ENCODE measurements around the gene MAL.

Gene MAL

GRCh38 chr2:95026471-95027368, 1.2 kb downstream of the MAL start:
- CTCF ChIA-PET, result no interaction called here
- POLR2A ChIA-PET, result interaction anchor here (0.7 kb wide), 1 partner anchor 173 kb away, joined by 3 read pairs; no protein-coding TSS in a partner anchor
- no peak for DNase-seq (ENCODE audit: extremely low spot score)
- TF ChIP-seq LEF1 (IDR thresholded peaks at IDR 0.05; ENCODE audit: borderline replicate concordance), result no peak
- no peak for TF ChIP-seq SUZ12 (IDR thresholded peaks at IDR 0.05)
- no peak for TF ChIP-seq FOXK2 (IDR thresholded peaks at IDR 0.05)
- TF ChIP-seq L3MBTL2 (conservative IDR thresholded peaks at IDR 0.05), result no peak
- no peak for TF ChIP-seq CTBP1 (IDR thresholded peaks at IDR 0.05; ENCODE audit: borderline replicate concordance)
- TF ChIP-seq ELF4 (IDR thresholded peaks at IDR 0.05), result no peak
- no peak for TF ChIP-seq HDGF (IDR thresholded peaks at IDR 0.05; ENCODE audit: borderline replicate concordance)
- TF ChIP-seq BHLHE40 (IDR thresholded peaks at IDR 0.05; ENCODE audit: borderline replicate concordance), result no peak
- TF ChIP-seq, protein P1, sequence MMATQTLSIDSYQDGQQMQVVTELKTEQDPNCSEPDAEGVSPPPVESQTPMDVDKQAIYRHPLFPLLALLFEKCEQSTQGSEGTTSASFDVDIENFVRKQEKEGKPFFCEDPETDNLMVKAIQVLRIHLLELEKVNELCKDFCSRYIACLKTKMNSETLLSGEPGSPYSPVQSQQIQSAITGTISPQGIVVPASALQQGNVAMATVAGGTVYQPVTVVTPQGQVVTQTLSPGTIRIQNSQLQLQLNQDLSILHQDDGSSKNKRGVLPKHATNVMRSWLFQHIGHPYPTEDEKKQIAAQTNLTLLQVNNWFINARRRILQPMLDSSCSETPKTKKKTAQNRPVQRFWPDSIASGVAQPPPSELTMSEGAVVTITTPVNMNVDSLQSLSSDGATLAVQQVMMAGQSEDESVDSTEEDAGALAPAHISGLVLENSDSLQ (IDR thresholded peaks at IDR 0.05), result no peak
- no peak for TF ChIP-seq SP1 (IDR thresholded peaks at IDR 0.05)
- no peak for TF ChIP-seq FOXM1 (IDR thresholded peaks at IDR 0.05; ENCODE audit: borderline replicate concordance)
- TF ChIP-seq ARNT (IDR thresholded peaks at IDR 0.05), result no peak
- no peak for TF ChIP-seq TARDBP (IDR thresholded peaks at IDR 0.05)
- TF ChIP-seq NFRKB (IDR thresholded peaks at IDR 0.05), result no peak

- no peak for DNase-seq (ENCODE audit: extremely low spot score)
- ChIA-PET POLR2A (no interaction called here), CTCF (no interaction called here)
- TF ChIP-seq HDGF (IDR thresholded peaks at IDR 0.05; ENCODE audit: borderline replicate concordance), result no peak
- TF ChIP-seq FOXA1 (IDR thresholded peaks at IDR 0.05), result no peak
- TF ChIP-seq FOXM1 (IDR thresholded peaks at IDR 0.05; ENCODE audit: borderline replicate concordance), result no peak
- TF ChIP-seq, protein P1 (IDR thresholded peaks at IDR 0.05), result no peak
- TF ChIP-seq L3MBTL2 (conservative IDR thresholded peaks at IDR 0.05), result no peak
- no peak for TF ChIP-seq SP1 (IDR thresholded peaks at IDR 0.05)
- no peak for TF ChIP-seq BHLHE40 (IDR thresholded peaks at IDR 0.05; ENCODE audit: borderline replicate concordance)
- TF ChIP-seq ELF4 (IDR thresholded peaks at IDR 0.05), result no peak
- TF ChIP-seq FOXK2 (IDR thresholded peaks at IDR 0.05), result no peak
- no peak for TF ChIP-seq TARDBP (IDR thresholded peaks at IDR 0.05)
- no peak for TF ChIP-seq SUZ12 (IDR thresholded peaks at IDR 0.05)
- TF ChIP-seq NFRKB (IDR thresholded peaks at IDR 0.05), result no peak
- no peak for TF ChIP-seq ARNT (IDR thresholded peaks at IDR 0.05)
- no peak for TF ChIP-seq CTBP1 (IDR thresholded peaks at IDR 0.05; ENCODE audit: borderline replicate concordance)
- TF ChIP-seq ZNF384 (IDR thresholded peaks at IDR 0.05), result no peak
- no peak for TF ChIP-seq LEF1 (IDR thresholded peaks at IDR 0.05; ENCODE audit: borderline replicate concordance)
Observed at GRCh38 chr2:95027369-95027720, 1.8 kb downstream of the MAL start.

DNA sequence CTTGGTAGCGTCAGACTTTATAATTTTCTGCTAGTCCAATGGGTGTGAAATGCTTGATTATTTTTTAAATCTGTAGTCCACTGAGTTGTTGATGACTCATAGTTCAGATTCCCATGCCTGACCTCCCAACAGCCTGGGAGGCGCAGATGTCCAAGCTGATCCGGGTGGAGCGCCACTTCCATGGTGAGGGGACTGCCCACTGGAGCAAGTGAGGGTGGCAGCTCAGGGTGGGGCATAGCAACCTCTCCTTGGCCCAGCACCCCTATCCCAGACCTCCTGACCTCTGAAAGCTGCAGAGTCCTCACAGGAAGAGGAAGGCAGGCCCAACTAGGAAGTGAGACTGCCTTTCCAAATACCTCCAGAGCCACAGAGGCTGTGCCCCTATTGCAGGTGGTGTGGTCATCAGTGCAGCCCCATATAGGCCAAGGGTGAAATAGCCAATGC, 4.4 kb downstream of the MAL start:
- ChIA-PET CTCF (interaction anchor here (0.7 to 1.1 kb wide), 2 partner anchors 8 to 13 kb away, joined by 3 to 4 read pairs; no protein-coding TSS in a partner anchor), POLR2A (no interaction called here)
- TF ChIP-seq BHLHE40 (IDR thresholded peaks at IDR 0.05; ENCODE audit: borderline replicate concordance) (no peak), SUZ12 (IDR thresholded peaks at IDR 0.05) (no peak), CTBP1 (IDR thresholded peaks at IDR 0.05; ENCODE audit: borderline replicate concordance) (no peak), NFRKB (IDR thresholded peaks at IDR 0.05) (no peak), FOXA1 (IDR thresholded peaks at IDR 0.05) (no peak), LEF1 (IDR thresholded peaks at IDR 0.05; ENCODE audit: borderline replicate concordance) (no peak), L3MBTL2 (conservative IDR thresholded peaks at IDR 0.05) (no peak), FOXK2 (IDR thresholded peaks at IDR 0.05) (no peak), ZNF384 (IDR thresholded peaks at IDR 0.05) (no peak), FOXM1 (IDR thresholded peaks at IDR 0.05; ENCODE audit: borderline replicate concordance) (no peak), TARDBP (IDR thresholded peaks at IDR 0.05) (no peak), ELF4 (IDR thresholded peaks at IDR 0.05) (no peak), ARNT (IDR thresholded peaks at IDR 0.05) (no peak), HDGF (IDR thresholded peaks at IDR 0.05; ENCODE audit: borderline replicate concordance) (no peak), SP1 (IDR thresholded peaks at IDR 0.05) (no peak)
- TF ChIP-seq, protein P1 (IDR thresholded peaks at IDR 0.05), result no peak
- no peak for DNase-seq (ENCODE audit: extremely low spot score)

GRCh38 chr2:95030496-95030895, 5.0 kb downstream of the MAL start:
- DNase-seq (ENCODE audit: extremely low spot score), result no peak
- no peak for TF ChIP-seq BHLHE40 (IDR thresholded peaks at IDR 0.05; ENCODE audit: borderline replicate concordance)
- TF ChIP-seq SUZ12 (IDR thresholded peaks at IDR 0.05), result no peak
- no peak for TF ChIP-seq TARDBP (IDR thresholded peaks at IDR 0.05)
- no peak for TF ChIP-seq ARNT (IDR thresholded peaks at IDR 0.05)
- TF ChIP-seq, protein P1 (IDR thresholded peaks at IDR 0.05), result no peak
- no peak for TF ChIP-seq LEF1 (IDR thresholded peaks at IDR 0.05; ENCODE audit: borderline replicate concordance)
- ChIA-PET CTCF (interaction anchor here (0.7 to 1.1 kb wide), 2 partner anchors 8 to 23 kb away, joined by 3 read pairs; no protein-coding TSS in a partner anchor), POLR2A (no interaction called here)

- POLR2A ChIA-PET, result no interaction called here
- DNase-seq (ENCODE audit: extremely low spot score), result no peak
- CTCF ChIA-PET, result interaction anchor here (0.7 to 1.1 kb wide), 4 partner anchors 8 to 23 kb away, joined by 3 read pairs; no protein-coding TSS in a partner anchor
- TF ChIP-seq NFRKB (IDR thresholded peaks at IDR 0.05), result no peak
Observed at GRCh38 chr2:95031076-95031725, 5.7 kb downstream of the MAL start.
